Thyroid gland (tissue), 4 donors: ENCODE data around the gene PLA2G4A.

Source experiments
- POLR2A ChIP-seq, 2 donors: fragments of 450-650 bp; IDR thresholded peaks; one replicate each; pipeline ENCODE4 v1.6.1; 2017; ENCODE audit warnings: antibody characterized with exemption in 2 of 2, mild to moderate bottlenecking in 2 of 2, moderate library complexity in 1 of 2
- TF ChIP-seq, protein P1 (sequence below), 6 experiments: fragments of 200-600 bp in 3 of 6; fragments of 450-650 bp in 3 of 6; sonication (generic) in 3 of 6; IDR thresholded peaks; one replicate each; pipeline ENCODE4 v1.5.1; 2016 to 2019; ENCODE audit warnings: antibody characterized with exemption in 6 of 6, mild to moderate bottlenecking in 2 of 6, inconsistent platforms in 1 of 6, moderate library complexity in 1 of 6

DNA sequence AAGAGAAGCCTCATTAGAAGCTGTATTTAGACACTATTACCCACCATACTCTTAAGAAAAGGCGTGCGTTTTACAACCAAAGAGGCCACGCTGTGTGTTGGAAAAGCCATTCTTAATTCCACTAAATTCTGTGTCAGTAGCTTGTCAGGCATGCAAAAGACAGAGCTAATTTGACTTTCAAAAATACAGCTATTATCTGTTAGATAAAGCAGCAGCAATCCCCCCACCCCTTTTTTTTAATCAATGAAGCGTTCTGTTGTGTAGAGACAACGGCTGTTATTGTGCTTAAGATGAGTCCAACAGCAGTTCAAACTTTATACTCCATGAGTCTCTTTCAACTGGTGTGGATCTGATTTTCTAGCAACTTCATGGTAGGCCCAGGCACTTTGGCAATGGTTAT lies 43.5 kb downstream of the PLA2G4A start:
- TF ChIP-seq, protein P1, sequence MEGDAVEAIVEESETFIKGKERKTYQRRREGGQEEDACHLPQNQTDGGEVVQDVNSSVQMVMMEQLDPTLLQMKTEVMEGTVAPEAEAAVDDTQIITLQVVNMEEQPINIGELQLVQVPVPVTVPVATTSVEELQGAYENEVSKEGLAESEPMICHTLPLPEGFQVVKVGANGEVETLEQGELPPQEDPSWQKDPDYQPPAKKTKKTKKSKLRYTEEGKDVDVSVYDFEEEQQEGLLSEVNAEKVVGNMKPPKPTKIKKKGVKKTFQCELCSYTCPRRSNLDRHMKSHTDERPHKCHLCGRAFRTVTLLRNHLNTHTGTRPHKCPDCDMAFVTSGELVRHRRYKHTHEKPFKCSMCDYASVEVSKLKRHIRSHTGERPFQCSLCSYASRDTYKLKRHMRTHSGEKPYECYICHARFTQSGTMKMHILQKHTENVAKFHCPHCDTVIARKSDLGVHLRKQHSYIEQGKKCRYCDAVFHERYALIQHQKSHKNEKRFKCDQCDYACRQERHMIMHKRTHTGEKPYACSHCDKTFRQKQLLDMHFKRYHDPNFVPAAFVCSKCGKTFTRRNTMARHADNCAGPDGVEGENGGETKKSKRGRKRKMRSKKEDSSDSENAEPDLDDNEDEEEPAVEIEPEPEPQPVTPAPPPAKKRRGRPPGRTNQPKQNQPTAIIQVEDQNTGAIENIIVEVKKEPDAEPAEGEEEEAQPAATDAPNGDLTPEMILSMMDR (IDR thresholded peaks at IDR 0.05): no peak
- no peak for TF ChIP-seq POLR2A (IDR thresholded peaks at IDR 0.05)
